ENCODE data around the gene SALL3.

The SALL3 gene

GRCh38 chr18:78972930-78973331 is 6.7 kb upstream of the SALL3 start:
- no peak for ATAC-seq
- Mint-ChIP-seq H3K4me3 (no peak overlapping the region), H3K9me3 (no peaks in the 10 kb centered on the region), H3K4me1 (peaks cover 9% of the 10 kb centered on the region), H3K36me3 (peaks cover 6% of the 10 kb centered on the region), H3K27ac (no peak overlapping the region)
- no peak for DNase-seq (ENCODE audit: low spot score in 2 of 2)

GRCh38 chr18:78973357-78974083 is 6.1 kb upstream of the SALL3 start:
- Mint-ChIP-seq H3K4me1 (peaks cover 9% of the 10 kb centered on the region), H3K4me3 (no peak overlapping the region), H3K27ac (no peak overlapping the region)

GRCh38 chr18:78974115-78974761 is 5.4 kb upstream of the SALL3 start:
- H3K9me3 Mint-ChIP-seq, result no peaks in the 10 kb centered on the region
- H3K36me3 Mint-ChIP-seq, result peaks cover 6% of the 10 kb centered on the region
- no peak overlapping the region for H3K27ac Mint-ChIP-seq
- H3K4me1 Mint-ChIP-seq, result peaks cover 9% of the 10 kb centered on the region
- ATAC-seq (no peak), DNase-seq (ENCODE audit: low spot score in 2 of 2) (no peak)
- H3K4me3 Mint-ChIP-seq, result peak overlapping the region; percentile 10

More at GRCh38 chr18:78973357-78974083, 6.1 kb upstream of the SALL3 start:
- no peaks in the 10 kb centered on the region for H3K9me3 Mint-ChIP-seq
- DNase-seq (ENCODE audit: low spot score in 2 of 2) (no peak), ATAC-seq (no peak)
- peaks cover 6% of the 10 kb centered on the region for H3K36me3 Mint-ChIP-seq

GRCh38 chr18:78975292-78975691 is 4.3 kb upstream of the SALL3 start:
- Mint-ChIP-seq H3K4me3 (no peak overlapping the region), H3K27ac (no peak overlapping the region)

GRCh38 chr18:78975699-78976335 is 3.8 kb upstream of the SALL3 start:
- Mint-ChIP-seq H3K4me1 (peaks cover 9% of the 10 kb centered on the region), H3K9me3 (no peaks in the 10 kb centered on the region), H3K4me3 (no peak overlapping the region), H3K36me3 (peaks cover 6% of the 10 kb centered on the region), H3K27ac (no peak overlapping the region)
- no peak for ATAC-seq
- no peak for DNase-seq (ENCODE audit: low spot score in 2 of 2)

More at GRCh38 chr18:78975292-78975691, 4.3 kb upstream of the SALL3 start:
- Mint-ChIP-seq H3K9me3 (no peaks in the 10 kb centered on the region), H3K36me3 (peaks cover 6% of the 10 kb centered on the region), H3K4me1 (peaks cover 9% of the 10 kb centered on the region)
- ATAC-seq (no peak), DNase-seq (ENCODE audit: low spot score in 2 of 2) (no peak)

- Mint-ChIP-seq H3K4me3 (no peak overlapping the region), H3K27ac (no peak overlapping the region), H3K9me3 (no peaks in the 10 kb centered on the region), H3K36me3 (peaks cover 6% of the 10 kb centered on the region), H3K4me1 (peaks cover 9% of the 10 kb centered on the region)
- ATAC-seq, result no peak
- DNase-seq (ENCODE audit: low spot score in 2 of 2), result no peak
Measured at GRCh38 chr18:78976765-78977636, 2.6 kb upstream of the SALL3 start.

- DNase-seq (ENCODE audit: low spot score in 2 of 2) (no peak), ATAC-seq (no peak)
- Mint-ChIP-seq H3K4me3 (no peak overlapping the region), H3K27ac (no peak overlapping the region), H3K36me3 (peaks cover 6% of the 10 kb centered on the region), H3K4me1 (peaks cover 9% of the 10 kb centered on the region), H3K9me3 (no peaks in the 10 kb centered on the region)
Measured at GRCh38 chr18:78977637-78978348, 1.8 kb upstream of the SALL3 start.

- Mint-ChIP-seq H3K4me3 (no peak overlapping the region), H3K36me3 (peaks cover 6% of the 10 kb centered on the region), H3K27ac (no peak overlapping the region), H3K4me1 (peaks cover 9% of the 10 kb centered on the region), H3K9me3 (no peaks in the 10 kb centered on the region)
- no peak for DNase-seq (ENCODE audit: low spot score in 2 of 2)
- no peak for ATAC-seq
Measured at GRCh38 chr18:78978349-78979055, 1.1 kb upstream of the SALL3 start.

- no peak for ATAC-seq
- no peak overlapping the region for H3K27ac Mint-ChIP-seq
- no peak for DNase-seq (ENCODE audit: low spot score in 2 of 2)
- H3K4me3 Mint-ChIP-seq, result no peak overlapping the region
- peaks cover 9% of the 10 kb centered on the region for H3K4me1 Mint-ChIP-seq
- no peaks in the 10 kb centered on the region for H3K9me3 Mint-ChIP-seq
- peaks cover 6% of the 10 kb centered on the region for H3K36me3 Mint-ChIP-seq
Measured at GRCh38 chr18:78979056-78979729, 425 bp upstream of the SALL3 start.

GRCh38 chr18:78980279-78980771 is 707 bp downstream of the SALL3 start:
- no peak overlapping the region for H3K4me3 Mint-ChIP-seq
- H3K4me1 Mint-ChIP-seq, result peaks cover 9% of the 10 kb centered on the region
- no peaks in the 10 kb centered on the region for H3K9me3 Mint-ChIP-seq
- DNase-seq (ENCODE audit: low spot score in 2 of 2) (no peak), ATAC-seq (no peak)
- H3K36me3 Mint-ChIP-seq, result peaks cover 6% of the 10 kb centered on the region
- H3K27ac Mint-ChIP-seq, result no peak overlapping the region

GRCh38 chr18:78980777-78981380 is 1.3 kb downstream of the SALL3 start:
- no peak for DNase-seq (ENCODE audit: low spot score in 2 of 2)
- Mint-ChIP-seq H3K36me3 (peaks cover 6% of the 10 kb centered on the region), H3K9me3 (no peaks in the 10 kb centered on the region), H3K4me1 (peaks cover 13% of the 10 kb centered on the region), H3K4me3 (no peak overlapping the region), H3K27ac (no peak overlapping the region)
- no peak for ATAC-seq

- Mint-ChIP-seq H3K4me3 (no peak overlapping the region), H3K36me3 (peaks cover 6% of the 10 kb centered on the region), H3K9me3 (no peaks in the 10 kb centered on the region), H3K4me1 (peaks cover 16% of the 10 kb centered on the region), H3K27ac (no peak overlapping the region)
- ATAC-seq (no peak), DNase-seq (ENCODE audit: low spot score in 2 of 2) (peak in 1 of 2 donors; percentile 39)
Measured at GRCh38 chr18:78981394-78981831, 1.8 kb downstream of the SALL3 start.

- Mint-ChIP-seq H3K4me1 (peaks cover 13% of the 10 kb centered on the region), H3K36me3 (peaks cover 6% of the 10 kb centered on the region), H3K9me3 (no peaks in the 10 kb centered on the region), H3K4me3 (no peak overlapping the region), H3K27ac (no peak overlapping the region)
- ATAC-seq (no peak), DNase-seq (ENCODE audit: low spot score in 2 of 2) (peak in 1 of 2 donors; percentile 41)
Measured at GRCh38 chr18:78981989-78982620, 2.5 kb downstream of the SALL3 start.
